Adrenal gland (tissue), 12 donors: Measurements from ENCODE around the gene LRP1. TPM values are rescaled to one million over a fixed set of nuclear protein-coding genes. Genes with fewer than 3 reads are reported as not detected.

Experiments used
- DNase-seq, 7 donors: peaks; one replicate each; pipeline ENCODE4 v3.0.0-alpha.2; 2019 to 2020
- H3K27ac ChIP-seq, 5 donors: fragments of 200-600 bp; sonication (generic) in 4 of 5; 1 replicate in 3 of 5; 2 replicates in 2 of 5; pipeline versions ENCODE4 v1.5.1 to v1.8.0; 2016 to 2020; ENCODE audit warnings: mild to moderate bottlenecking in 1 of 5
- H3K27me3 ChIP-seq: fragments of 200-600 bp; 2 replicates; pipeline ENCODE4 v1.8.0; 2021
- H3K36me3 ChIP-seq, 2 donors: fragments of 200-600 bp; replicated peaks in 1 of 2; 1 replicate in 1 of 2; 2 replicates in 1 of 2; pipeline versions ENCODE4 v1.5.1 to v1.8.0; 2018 to 2022
- H3K4me1 ChIP-seq, 2 donors: fragments of 200-600 bp; replicated peaks in 1 of 2; 1 replicate in 1 of 2; 2 replicates in 1 of 2; pipeline versions ENCODE4 v1.5.1 to v1.8.0; 2018 to 2021
- H3K4me3 ChIP-seq, 4 donors: fragments of 200-600 bp; sonication (generic) in 3 of 4; one replicate each; pipeline ENCODE4 v1.5.1; 2016 to 2018
- H3K9me3 ChIP-seq, 3 donors: fragments of 200-600 bp; sonication (generic) in 1 of 3; replicated peaks in 1 of 3; 1 replicate in 2 of 3; 2 replicates in 1 of 3; pipeline versions ENCODE4 v1.5.1 to v1.8.0; 2016 to 2021
- POLR2A ChIP-seq, 2 donors: fragments of 450-650 bp; IDR thresholded peaks; one replicate each; pipeline ENCODE4 v1.6.1; 2017; ENCODE audit warnings: antibody characterized with exemption in 2 of 2, mild to moderate bottlenecking in 2 of 2, moderate library complexity in 1 of 2
- WGBS, 4 donors: extraction: QIAGEN DNeasy Blood & Tissue Kit in 2 of 4; methylation state at CpG; one replicate each; pipeline versions ENCODE4 v1.1.5 to v1.1.7; 2013 to 2017; 5-methylcytosine and 5-hydroxymethylcytosine counted together
- intact Hi-C, 2 donors: fragments of 100-400 bp; cut with DNase I; formaldehyde crosslinking; loops; one replicate each; pipeline versions ENCODE4 v1.14.1 to v1.15.0; 2022 to 2023
- polyA plus RNA-seq, 3 donors: library from polyadenylated mRNA; stranded (reverse); fragments of 200-250 nt in 2 of 3; fragments of 350-450 nt in 1 of 3; fragmentation: Illumina TruSeq in 1 of 3; extraction: RNeasy Lipid Tissue Mini Kit (QIAGEN cat#74804) in 1 of 3; gene quantifications; one replicate each; pipeline ENCODE4 v1.2.3, GENCODE V29; 2013 to 2014
- total RNA-seq, 9 donors: library from RNA; depleted of rRNA in 4 of 9; stranded (reverse); fragments of >200 nt in 4 of 9; fragments of 120-200 nt in 1 of 9; fragmentation: NEBNext Ultra II Directional in 1 of 9; extraction: Animal tissue kit (Norgen Biotek cat#: 25700) in 1 of 9; gene quantifications; one replicate each; pipeline versions ENCODE4 v1.1.0 to v1.2.4, GENCODE V29; 2013 to 2023
- TF ChIP-seq, protein P1 (sequence below), 6 experiments: fragments of 450-650 bp in 4 of 6; fragments of 200-600 bp in 2 of 6; sonication (generic) in 1 of 6; IDR thresholded peaks; 1 replicate in 5 of 6; 2 replicates in 1 of 6; pipeline versions ENCODE4 v1.5.1 to v1.8.0; 2016 to 2021; ENCODE audit warnings: antibody characterized with exemption in 6 of 6, mild to moderate bottlenecking in 2 of 6, moderate library complexity in 1 of 6
- donor health status: healthy with polysubstance abuse.
- donor health status: Bipolar disorder and iron deficiency.
- donor health status: DM: yes; HTN: yes; CAD: no.
- donor health status: DM: no; HTN: no; CAD: no.
- donor health status: DM: no; HTN: no; CAD: no.
- donor health status: DM: yes; HTN: yes; CAD: no.

LRP1 gene
- total and polyA plus RNA-seq, 12 donors = 18.4 to 307 (median 138) TPM

- Histone ChIP-seq H3K36me3 (peaks cover 0 to 24% of the 10 kb centered on the region in 2 donors), H3K27ac (peak overlapping the region in 2 of 5 donors; percentile 10 to 17), H3K4me3 (no peak overlapping the region), H3K27me3 (no peaks in the 10 kb centered on the region), H3K4me1 (peaks cover 28 to 67% of the 10 kb centered on the region in 2 donors), H3K9me3 (no peaks in the 10 kb centered on the region)
- no peak for DNase-seq
- intact Hi-C loops = no loop called here
- TF ChIP-seq, protein P1, sequence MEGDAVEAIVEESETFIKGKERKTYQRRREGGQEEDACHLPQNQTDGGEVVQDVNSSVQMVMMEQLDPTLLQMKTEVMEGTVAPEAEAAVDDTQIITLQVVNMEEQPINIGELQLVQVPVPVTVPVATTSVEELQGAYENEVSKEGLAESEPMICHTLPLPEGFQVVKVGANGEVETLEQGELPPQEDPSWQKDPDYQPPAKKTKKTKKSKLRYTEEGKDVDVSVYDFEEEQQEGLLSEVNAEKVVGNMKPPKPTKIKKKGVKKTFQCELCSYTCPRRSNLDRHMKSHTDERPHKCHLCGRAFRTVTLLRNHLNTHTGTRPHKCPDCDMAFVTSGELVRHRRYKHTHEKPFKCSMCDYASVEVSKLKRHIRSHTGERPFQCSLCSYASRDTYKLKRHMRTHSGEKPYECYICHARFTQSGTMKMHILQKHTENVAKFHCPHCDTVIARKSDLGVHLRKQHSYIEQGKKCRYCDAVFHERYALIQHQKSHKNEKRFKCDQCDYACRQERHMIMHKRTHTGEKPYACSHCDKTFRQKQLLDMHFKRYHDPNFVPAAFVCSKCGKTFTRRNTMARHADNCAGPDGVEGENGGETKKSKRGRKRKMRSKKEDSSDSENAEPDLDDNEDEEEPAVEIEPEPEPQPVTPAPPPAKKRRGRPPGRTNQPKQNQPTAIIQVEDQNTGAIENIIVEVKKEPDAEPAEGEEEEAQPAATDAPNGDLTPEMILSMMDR (IDR thresholded peaks at IDR 0.05) = no peak
- WGBS, 4 donors = 79 to 84% (median 82%) methylated on average over 5 of the region's 5 CpGs
Observed at GRCh38 chr12:57154804-57155434, 26.6 kb downstream of the LRP1 start.

DNA sequence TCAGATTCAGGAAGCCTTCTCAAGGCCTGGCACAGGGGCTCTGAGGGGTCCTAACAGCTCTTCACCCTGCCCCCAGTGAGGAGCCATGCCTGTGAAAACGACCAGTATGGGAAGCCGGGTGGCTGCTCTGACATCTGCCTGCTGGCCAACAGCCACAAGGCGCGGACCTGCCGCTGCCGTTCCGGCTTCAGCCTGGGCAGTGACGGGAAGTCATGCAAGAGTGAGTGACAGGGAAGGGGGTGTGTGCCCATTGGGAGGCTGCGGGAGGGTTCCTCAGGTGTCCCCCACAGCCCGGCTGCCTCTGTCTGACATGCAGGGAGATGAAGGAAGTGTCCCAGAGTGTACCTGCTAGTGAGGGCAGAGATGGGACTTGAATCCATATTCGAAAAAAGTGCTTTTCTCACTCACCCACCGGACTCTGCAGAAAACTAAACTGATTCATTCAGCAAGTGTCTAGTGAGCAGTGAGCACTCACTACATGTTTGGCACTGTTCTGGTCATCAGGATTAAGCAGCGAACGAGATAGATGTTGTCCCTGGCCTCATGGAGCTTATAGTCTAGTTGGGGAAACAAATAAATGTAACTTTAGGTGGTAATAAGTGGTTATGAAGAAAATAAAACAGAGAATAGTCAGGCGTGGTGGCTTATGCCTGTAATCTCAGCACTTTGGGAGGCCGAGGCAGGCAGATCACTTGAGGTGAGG lies 28.6 kb downstream of the LRP1 start:
- H3K9me3 ChIP-seq = no peaks in the 10 kb centered on the region
- no peak overlapping the region for H3K4me3 ChIP-seq
- H3K36me3 ChIP-seq = peaks cover 0 to 43% of the 10 kb centered on the region in 2 donors
- WGBS, 4 donors = 76 to 87% (median 81%) methylated on average over 14 to 16 of the region's 16 CpGs
- DNase-seq = no peak
- intact Hi-C loops = no loop called here
- TF ChIP-seq POLR2A (IDR thresholded peaks at IDR 0.05) = no peak
- TF ChIP-seq, protein P1 (IDR thresholded peaks at IDR 0.05) = no peak
- H3K27me3 ChIP-seq = no peaks in the 10 kb centered on the region
- peak overlapping the region in 2 of 5 donors; percentile 35 to 45 for H3K27ac ChIP-seq
- peaks cover 20 to 48% of the 10 kb centered on the region in 2 donors for H3K4me1 ChIP-seq

- TF ChIP-seq POLR2A (IDR thresholded peaks at IDR 0.05) = no peak
- TF ChIP-seq, protein P1 (IDR thresholded peaks at IDR 0.05) = no peak
- H3K27ac ChIP-seq = peak overlapping the region in 2 of 5 donors; percentile 35 to 77
- peaks cover 11 to 40% of the 10 kb centered on the region in 2 donors for H3K4me1 ChIP-seq
- H3K27me3 ChIP-seq = no peaks in the 10 kb centered on the region
- intact Hi-C loops = no loop called here
- H3K4me3 ChIP-seq = no peak overlapping the region
- H3K36me3 ChIP-seq = peaks cover 0 to 51% of the 10 kb centered on the region in 2 donors
- WGBS, 4 donors = 74 to 79% (median 77%) methylated on average over 5 of the region's 5 CpGs
- DNase-seq = peak in 3 of 7 donors; percentile 43 to 57 (median 49)
- H3K9me3 ChIP-seq = no peaks in the 10 kb centered on the region
Observed at GRCh38 chr12:57157588-57158173, 29.4 kb downstream of the LRP1 start.

- no peak overlapping the region for H3K4me3 ChIP-seq
- 54 to 87% (median 80%) methylated on average over 5 to 16 of the region's 16 CpGs for WGBS, 4 donors
- intact Hi-C loops = no loop called here
- no peaks in the 10 kb centered on the region for H3K9me3 ChIP-seq
- H3K36me3 ChIP-seq = peaks cover 0 to 53% of the 10 kb centered on the region in 2 donors
- no peaks in the 10 kb centered on the region for H3K27me3 ChIP-seq
- no peak for TF ChIP-seq POLR2A (IDR thresholded peaks at IDR 0.05)
- H3K4me1 ChIP-seq = peaks cover 8 to 34% of the 10 kb centered on the region in 2 donors
- DNase-seq = no peak
- peak overlapping the region in 2 of 5 donors; percentile 35 to 77 for H3K27ac ChIP-seq
Observed at GRCh38 chr12:57158186-57158585, 29.9 kb downstream of the LRP1 start.
